ENCODE results near the gene EPC2. TPM values are rescaled to one million over a fixed set of nuclear protein-coding genes. Genes with fewer than 3 reads are reported as not detected.

The EPC2 gene
- total RNA-seq, 1 donor from 2014 or later: 31.6 TPM

GRCh38 chr2:148737742-148738141 is 93.2 kb downstream of the EPC2 start:
- Mint-ChIP-seq H3K4me1 (peaks cover 3% of the 10 kb centered on the region), H3K27ac (ENCODE audit: unreplicated experiment) (no peak overlapping the region), H3K27me3 (ENCODE audit: low read depth) (no peaks in the 10 kb centered on the region), H3K9me3 (no peaks in the 10 kb centered on the region), H3K36me3 (ENCODE audit: low read depth) (no peaks in the 10 kb centered on the region), H3K4me3 (no peak overlapping the region)
- no peak for DNase-seq (ENCODE audit: low read depth, low spot score)
- TF ChIP-seq, protein P1, sequence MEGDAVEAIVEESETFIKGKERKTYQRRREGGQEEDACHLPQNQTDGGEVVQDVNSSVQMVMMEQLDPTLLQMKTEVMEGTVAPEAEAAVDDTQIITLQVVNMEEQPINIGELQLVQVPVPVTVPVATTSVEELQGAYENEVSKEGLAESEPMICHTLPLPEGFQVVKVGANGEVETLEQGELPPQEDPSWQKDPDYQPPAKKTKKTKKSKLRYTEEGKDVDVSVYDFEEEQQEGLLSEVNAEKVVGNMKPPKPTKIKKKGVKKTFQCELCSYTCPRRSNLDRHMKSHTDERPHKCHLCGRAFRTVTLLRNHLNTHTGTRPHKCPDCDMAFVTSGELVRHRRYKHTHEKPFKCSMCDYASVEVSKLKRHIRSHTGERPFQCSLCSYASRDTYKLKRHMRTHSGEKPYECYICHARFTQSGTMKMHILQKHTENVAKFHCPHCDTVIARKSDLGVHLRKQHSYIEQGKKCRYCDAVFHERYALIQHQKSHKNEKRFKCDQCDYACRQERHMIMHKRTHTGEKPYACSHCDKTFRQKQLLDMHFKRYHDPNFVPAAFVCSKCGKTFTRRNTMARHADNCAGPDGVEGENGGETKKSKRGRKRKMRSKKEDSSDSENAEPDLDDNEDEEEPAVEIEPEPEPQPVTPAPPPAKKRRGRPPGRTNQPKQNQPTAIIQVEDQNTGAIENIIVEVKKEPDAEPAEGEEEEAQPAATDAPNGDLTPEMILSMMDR (conservative IDR thresholded peaks at IDR 0.05): no peak

DNA sequence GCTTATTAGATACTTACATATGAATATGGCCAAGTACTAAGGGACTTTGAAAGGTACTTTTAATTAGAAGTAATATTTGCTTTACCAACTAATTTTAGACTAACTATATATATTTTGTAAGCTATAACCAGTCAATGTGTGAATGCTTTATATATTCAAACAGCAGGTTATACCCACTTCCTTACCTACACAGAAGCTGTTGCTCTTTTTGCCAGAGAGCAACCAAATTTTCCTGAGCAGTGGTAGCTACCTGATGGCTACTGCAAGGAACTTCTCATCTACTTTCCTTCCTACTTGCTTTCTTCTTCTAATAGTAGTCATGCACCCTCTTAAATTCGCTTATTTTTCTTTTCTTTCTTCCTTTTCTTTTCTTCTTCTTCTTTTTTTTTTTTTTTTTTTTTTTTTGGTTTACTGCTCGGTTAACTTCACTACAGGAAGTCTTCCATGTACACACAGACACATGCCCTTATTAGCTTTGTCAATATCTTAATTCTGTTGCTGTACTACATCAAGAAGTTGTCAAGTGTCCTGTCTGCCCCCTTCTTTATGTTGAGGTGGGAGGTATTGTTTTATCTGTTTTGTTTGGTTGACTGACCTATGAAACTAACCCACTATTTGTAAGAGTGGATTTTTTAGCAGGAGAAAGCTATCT is 95.0 kb downstream of the EPC2 start:
- H3K4me1 Mint-ChIP-seq: peaks cover 3% of the 10 kb centered on the region
- TF ChIP-seq, protein P1 (conservative IDR thresholded peaks at IDR 0.05): no peak
- no peak overlapping the region for H3K27ac Mint-ChIP-seq (ENCODE audit: unreplicated experiment)
- H3K4me3 Mint-ChIP-seq: no peak overlapping the region
- H3K36me3 Mint-ChIP-seq (ENCODE audit: low read depth): no peaks in the 10 kb centered on the region
- H3K27me3 Mint-ChIP-seq (ENCODE audit: low read depth): no peaks in the 10 kb centered on the region
- no peaks in the 10 kb centered on the region for H3K9me3 Mint-ChIP-seq
- DNase-seq (ENCODE audit: low read depth, low spot score): no peak

- Mint-ChIP-seq H3K27me3 (ENCODE audit: low read depth) (no peaks in the 10 kb centered on the region), H3K4me1 (peaks cover 2% of the 10 kb centered on the region), H3K36me3 (ENCODE audit: low read depth) (peaks cover 8% of the 10 kb centered on the region), H3K27ac (ENCODE audit: unreplicated experiment) (no peak overlapping the region), H3K4me3 (no peak overlapping the region), H3K9me3 (no peaks in the 10 kb centered on the region)
- DNase-seq (ENCODE audit: low read depth, low spot score): no peak
- TF ChIP-seq, protein P1 (conservative IDR thresholded peaks at IDR 0.05): no peak
Observed at GRCh38 chr2:148742373-148742772, 97.8 kb downstream of the EPC2 start.

DNA sequence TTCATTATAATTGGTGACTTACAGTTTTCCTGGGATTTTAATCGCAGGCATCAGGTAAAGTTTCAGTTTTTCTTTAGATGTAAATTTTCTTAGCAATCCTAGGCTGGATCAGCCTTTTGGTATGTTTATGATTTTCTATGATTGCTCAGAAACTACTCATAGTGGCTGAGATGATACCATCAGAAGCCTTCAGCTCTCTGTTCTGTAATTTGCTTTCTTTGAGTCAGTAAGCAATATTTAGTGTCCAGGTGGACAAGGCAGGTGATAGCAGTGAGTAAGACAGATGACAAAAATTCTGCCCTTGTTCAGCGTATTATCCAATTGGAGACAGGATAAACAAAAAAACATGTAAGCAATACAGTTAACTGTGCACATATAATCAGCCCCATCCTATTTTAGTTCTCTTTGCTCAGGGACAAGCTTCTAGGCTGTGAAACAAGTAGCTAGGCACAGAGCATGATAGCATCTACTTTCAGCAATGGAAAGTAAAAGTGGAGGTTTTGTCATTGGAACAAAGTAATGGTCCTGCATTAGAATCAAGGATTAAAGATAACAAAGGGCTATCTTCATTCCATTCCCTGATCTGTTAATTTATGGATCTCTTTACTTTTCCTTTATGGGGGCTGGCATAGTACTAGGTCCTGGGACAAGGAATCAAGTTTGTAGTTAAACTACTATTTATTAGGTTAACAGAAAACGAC is 100.8 kb downstream of the EPC2 start:
- Mint-ChIP-seq H3K27me3 (ENCODE audit: low read depth) (no peaks in the 10 kb centered on the region), H3K36me3 (ENCODE audit: low read depth) (peaks cover 16% of the 10 kb centered on the region), H3K4me1 (no peaks in the 10 kb centered on the region), H3K9me3 (no peaks in the 10 kb centered on the region), H3K27ac (ENCODE audit: unreplicated experiment) (no peak overlapping the region), H3K4me3 (no peak overlapping the region)
- TF ChIP-seq, protein P1 (conservative IDR thresholded peaks at IDR 0.05): no peak
- no peak for DNase-seq (ENCODE audit: low read depth, low spot score)

- no peaks in the 10 kb centered on the region for H3K27me3 Mint-ChIP-seq (ENCODE audit: low read depth)
- no peak overlapping the region for H3K4me3 Mint-ChIP-seq
- H3K9me3 Mint-ChIP-seq: no peaks in the 10 kb centered on the region
- no peak for DNase-seq (ENCODE audit: low read depth, low spot score)
- TF ChIP-seq, protein P1 (conservative IDR thresholded peaks at IDR 0.05): no peak
- no peaks in the 10 kb centered on the region for H3K4me1 Mint-ChIP-seq
- no peak overlapping the region for H3K27ac Mint-ChIP-seq (ENCODE audit: unreplicated experiment)
- H3K36me3 Mint-ChIP-seq (ENCODE audit: low read depth): peaks cover 16% of the 10 kb centered on the region
Observed at GRCh38 chr2:148746973-148747372, 102.4 kb downstream of the EPC2 start.

Measured in neural crest cell (in vitro differentiated cells).